Liver (tissue), 9 donors: ENCODE measurements around the gene PDCD1. TPM values are rescaled to one million over a fixed set of nuclear protein-coding genes. Genes with fewer than 3 reads are reported as not detected.

Experiments used
- DNase-seq: peaks from one replicate; pipeline ENCODE4 v3.0.0-alpha.2; 2017; ENCODE audit warnings: low spot score
- H3K27ac ChIP-seq, 2 donors: one replicate each; pipeline ENCODE4 v1.7.0; 2013; ENCODE audit warnings: inconsistent platforms in 2 of 2, low read length in 2 of 2, control low read depth in 1 of 2, low read depth in 1 of 2, mild to moderate bottlenecking in 1 of 2
- H3K27me3 ChIP-seq, 4 donors: one replicate each; pipeline versions ENCODE4 v1.6.1 to v1.7.0; 2013; ENCODE audit warnings: low read length in 3 of 4, inconsistent platforms in 1 of 4, mild to moderate bottlenecking in 1 of 4, moderate library complexity in 1 of 4; ENCODE audit not compliant: control insufficient read depth in 4 of 4, insufficient read depth in 4 of 4
- H3K36me3 ChIP-seq, 4 donors: one replicate each; pipeline versions ENCODE4 v1.6.1 to v1.7.0; 2013; ENCODE audit warnings: low read length in 3 of 4, mild to moderate bottlenecking in 3 of 4, low read depth in 1 of 4, moderate library complexity in 1 of 4; ENCODE audit not compliant: control insufficient read depth in 4 of 4, insufficient read depth in 3 of 4
- H3K4me1 ChIP-seq, 4 donors: one replicate each; pipeline versions ENCODE4 v1.6.1 to v1.7.0; 2013; ENCODE audit warnings: low read length in 3 of 4, mild to moderate bottlenecking in 3 of 4, moderate library complexity in 1 of 4; ENCODE audit not compliant: control insufficient read depth in 4 of 4, insufficient read depth in 4 of 4
- H3K4me3 ChIP-seq, 3 donors: one replicate each; pipeline versions ENCODE4 v1.6.1 to v1.7.0; 2013; ENCODE audit warnings: low read length in 3 of 3, control low read depth in 1 of 3, low read depth in 1 of 3, mild to moderate bottlenecking in 1 of 3
- H3K9ac ChIP-seq, 2 donors: one replicate each; pipeline ENCODE4 v1.7.0; 2013; ENCODE audit warnings: low read length in 2 of 2, mild to moderate bottlenecking in 2 of 2, moderate library complexity in 2 of 2, control low read depth in 1 of 2, low read depth in 1 of 2
- H3K9me3 ChIP-seq, 4 donors: one replicate each; pipeline versions ENCODE4 v1.6.1 to v1.7.0; 2013; ENCODE audit warnings: low read length in 3 of 4; ENCODE audit not compliant: control insufficient read depth in 4 of 4
- EGR1 ChIP-seq, 2 donors: IDR thresholded peaks; 2 replicates each; pipeline ENCODE4 v1.6.1; 2016 to 2018; ENCODE audit warnings: antibody characterized with exemption in 2 of 2, low read depth in 2 of 2
- FOXA1 ChIP-seq: IDR thresholded peaks from 2 replicates; pipeline ENCODE4 v1.6.1; 2016; ENCODE audit warnings: antibody characterized with exemption
- FOXA2 ChIP-seq: IDR thresholded peaks from 2 replicates; pipeline ENCODE4 v1.6.1; 2016; ENCODE audit warnings: antibody characterized with exemption
- GABPA ChIP-seq, 2 donors: IDR thresholded peaks in 1 of 2; conservative IDR thresholded peaks in 1 of 2; 2 replicates each; pipeline ENCODE4 v1.6.1; 2016; ENCODE audit warnings: antibody characterized with exemption in 2 of 2, mild to moderate bottlenecking in 1 of 2, moderate library complexity in 1 of 2
- HNF4A ChIP-seq, 2 donors: conservative IDR thresholded peaks; 2 replicates each; pipeline ENCODE4 v1.6.1; 2016; ENCODE audit warnings: antibody characterized with exemption in 2 of 2, mild to moderate bottlenecking in 2 of 2
- HNF4G ChIP-seq: IDR thresholded peaks from 2 replicates; pipeline ENCODE4 v1.6.1; 2016; ENCODE audit warnings: antibody characterized with exemption
- JUND ChIP-seq, 2 donors: IDR thresholded peaks; 2 replicates each; pipeline ENCODE4 v1.6.1; 2016; ENCODE audit warnings: antibody characterized with exemption in 2 of 2
- NR2F2 ChIP-seq: IDR thresholded peaks from 2 replicates; pipeline ENCODE4 v1.6.1; 2016; ENCODE audit warnings: antibody characterized with exemption
- RAD21 ChIP-seq, 2 donors: IDR thresholded peaks; 2 replicates each; pipeline ENCODE4 v1.6.1; 2016; ENCODE audit warnings: antibody characterized with exemption in 2 of 2, mild to moderate bottlenecking in 2 of 2
- RXRA ChIP-seq, 2 donors: IDR thresholded peaks; 2 replicates each; pipeline ENCODE4 v1.6.1; 2017 to 2018; ENCODE audit warnings: antibody characterized with exemption in 2 of 2, mild to moderate bottlenecking in 1 of 2
- SP1 ChIP-seq: IDR thresholded peaks from 2 replicates; pipeline ENCODE4 v1.6.1; 2018; ENCODE audit warnings: antibody characterized with exemption, mild to moderate bottlenecking
- TAF1 ChIP-seq: conservative IDR thresholded peaks from 2 replicates; pipeline ENCODE4 v1.6.1; 2016; ENCODE audit warnings: antibody characterized with exemption, mild to moderate bottlenecking
- YY1 ChIP-seq: IDR thresholded peaks from 2 replicates; pipeline ENCODE4 v1.6.1; 2016; ENCODE audit warnings: antibody characterized with exemption, mild to moderate bottlenecking
- WGBS: extraction: QIAGEN DNeasy Blood & Tissue Kit; methylation state at CpG from one replicate; pipeline ENCODE4 v1.1.7; 2013; 5-methylcytosine and 5-hydroxymethylcytosine counted together
- polyA plus RNA-seq, 2 donors: library from polyadenylated mRNA; stranded (reverse) in 1 of 2; unstranded in 1 of 2; fragments of 200-250 nt in 1 of 2; fragments of >200 nt in 1 of 2; fragmentation: Nextera tagmentation in 1 of 2; extraction: Ambion mirVana in 1 of 2; gene quantifications; one replicate each; pipeline versions ENCODE4 v1.2.1 to v1.2.3, GENCODE V29; 2013 to 2015
- total RNA-seq, 2 donors: library from RNA; depleted of rRNA; stranded (reverse); fragments of >200 nt; gene quantifications; one replicate each; pipeline ENCODE4 v1.2.3, GENCODE V29; 2014
- TF ChIP-seq, protein P1 (sequence below): IDR thresholded peaks from 2 replicates; pipeline ENCODE4 v1.6.1; 2016; ENCODE audit warnings: antibody characterized with exemption
- TF ChIP-seq, protein P2 (sequence below): IDR thresholded peaks from 2 replicates; pipeline ENCODE4 v1.6.1; 2016; ENCODE audit warnings: antibody characterized with exemption
- TF ChIP-seq, protein P3 (sequence below): IDR thresholded peaks from 2 replicates; pipeline ENCODE4 v1.6.1; 2016; ENCODE audit warnings: antibody characterized with exemption
- TF ChIP-seq, protein P4 (sequence below): fragments of 150-350 bp; IDR thresholded peaks from 2 replicates; pipeline ENCODE4 v1.5.1; 2017; ENCODE audit warnings: improper control_type of control experiment, low read depth, low read length; ENCODE audit not compliant: missing input control
- TF ChIP-seq, protein P5 (sequence below): IDR thresholded peaks from 2 replicates; pipeline ENCODE4 v1.6.1; 2016; ENCODE audit warnings: antibody characterized with exemption, mild to moderate bottlenecking
- donor health status: healthy.
- donor health status: healthy.
- donor health status: healthy.
- donor health status: healthy.
- donor health status: healthy.

PDCD1 gene
- total and polyA plus RNA-seq, 4 donors = 0.20 to 0.37 (median 0.25) TPM; not detected in 1

DNA sequence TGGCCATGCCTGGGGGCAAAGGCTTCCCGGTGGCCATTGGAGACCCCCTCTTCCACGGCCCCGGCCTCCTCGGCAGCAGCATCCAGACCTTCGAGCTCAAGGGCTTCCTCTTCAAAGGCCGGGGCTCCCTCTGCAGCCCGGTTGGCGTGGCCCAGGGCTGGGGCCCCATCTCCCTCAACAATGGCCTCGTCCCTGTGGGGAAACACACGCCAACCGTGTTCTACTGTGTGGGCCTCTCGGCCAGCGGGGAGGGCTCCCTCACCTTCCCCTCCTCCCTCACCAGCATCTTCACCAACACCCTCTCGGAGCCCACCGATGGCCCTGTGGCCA is 13.6 kb upstream of the PDCD1 start:
- Histone ChIP-seq H3K27me3 (no peaks in the 10 kb centered on the region), H3K4me1 (no peaks in the 10 kb centered on the region), H3K9ac (no peak overlapping the region), H3K4me3 (no peak overlapping the region), H3K27ac (no peak overlapping the region), H3K9me3 (no peaks in the 10 kb centered on the region), H3K36me3 (no peaks in the 10 kb centered on the region)
- DNase-seq = no peak
- WGBS = 91% methylated on average over 15 of the region's 15 CpGs
- TF ChIP-seq, protein P1, sequence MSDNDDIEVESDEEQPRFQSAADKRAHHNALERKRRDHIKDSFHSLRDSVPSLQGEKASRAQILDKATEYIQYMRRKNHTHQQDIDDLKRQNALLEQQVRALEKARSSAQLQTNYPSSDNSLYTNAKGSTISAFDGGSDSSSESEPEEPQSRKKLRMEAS = no peak
- TF ChIP-seq FOXA1 (no peak), FOXA2 (no peak), JUND (IDR thresholded peaks at IDR 0.05) (no peak), YY1 (no peak), NR2F2 (no peak), HNF4G (no peak), EGR1 (IDR thresholded peaks at IDR 0.05; ENCODE audit: low read depth in 2 of 2) (no peak), TAF1 (no peak), RAD21 (IDR thresholded peaks at IDR 0.05) (no peak)
- TF ChIP-seq, protein P2, sequence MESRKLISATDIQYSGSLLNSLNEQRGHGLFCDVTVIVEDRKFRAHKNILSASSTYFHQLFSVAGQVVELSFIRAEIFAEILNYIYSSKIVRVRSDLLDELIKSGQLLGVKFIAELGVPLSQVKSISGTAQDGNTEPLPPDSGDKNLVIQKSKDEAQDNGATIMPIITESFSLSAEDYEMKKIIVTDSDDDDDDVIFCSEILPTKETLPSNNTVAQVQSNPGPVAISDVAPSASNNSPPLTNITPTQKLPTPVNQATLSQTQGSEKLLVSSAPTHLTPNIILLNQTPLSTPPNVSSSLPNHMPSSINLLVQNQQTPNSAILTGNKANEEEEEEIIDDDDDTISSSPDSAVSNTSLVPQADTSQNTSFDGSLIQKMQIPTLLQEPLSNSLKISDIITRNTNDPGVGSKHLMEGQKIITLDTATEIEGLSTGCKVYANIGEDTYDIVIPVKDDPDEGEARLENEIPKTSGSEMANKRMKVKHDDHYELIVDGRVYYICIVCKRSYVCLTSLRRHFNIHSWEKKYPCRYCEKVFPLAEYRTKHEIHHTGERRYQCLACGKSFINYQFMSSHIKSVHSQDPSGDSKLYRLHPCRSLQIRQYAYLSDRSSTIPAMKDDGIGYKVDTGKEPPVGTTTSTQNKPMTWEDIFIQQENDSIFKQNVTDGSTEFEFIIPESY = no peak
- TF ChIP-seq, protein P3, sequence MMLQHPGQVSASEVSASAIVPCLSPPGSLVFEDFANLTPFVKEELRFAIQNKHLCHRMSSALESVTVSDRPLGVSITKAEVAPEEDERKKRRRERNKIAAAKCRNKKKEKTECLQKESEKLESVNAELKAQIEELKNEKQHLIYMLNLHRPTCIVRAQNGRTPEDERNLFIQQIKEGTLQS = no peak

DNA sequence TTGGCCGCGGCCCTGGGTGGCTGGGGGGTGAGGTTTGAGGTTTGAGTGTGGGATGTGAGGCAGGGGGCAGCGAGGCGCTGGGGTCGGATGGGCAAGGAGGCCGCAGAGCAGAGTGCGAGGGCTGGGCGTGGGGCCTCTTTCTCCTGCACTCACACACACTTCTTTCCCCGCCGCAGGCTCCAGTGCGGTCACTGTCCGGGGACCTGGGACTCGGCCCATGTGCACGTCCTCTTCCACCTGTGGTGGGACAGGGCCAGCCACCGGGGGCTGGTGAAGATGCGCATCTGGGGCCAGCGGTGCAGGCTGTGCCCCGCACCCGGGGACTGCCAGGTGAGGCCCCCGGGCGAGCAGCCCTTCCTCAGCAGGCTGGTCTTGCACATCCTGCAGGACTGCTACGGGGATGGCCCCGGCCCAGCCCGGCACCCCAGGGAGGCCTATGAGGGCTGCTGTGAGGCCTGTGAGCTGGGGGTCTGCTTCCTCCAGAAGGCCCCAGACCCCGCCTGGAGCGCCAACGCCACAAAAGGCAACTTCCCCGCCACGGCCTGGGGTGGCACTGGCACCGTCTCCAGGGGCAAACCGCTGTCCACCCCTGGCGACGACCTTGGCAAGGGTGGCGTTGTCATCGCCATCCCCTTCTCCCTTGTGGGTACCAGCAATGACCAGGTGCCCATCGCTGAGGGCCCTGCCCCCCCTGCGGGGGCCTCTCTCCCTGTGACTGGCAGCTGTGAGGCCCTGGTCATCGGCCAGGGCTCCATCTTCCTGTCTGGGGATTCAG is 13.0 kb upstream of the PDCD1 start:
- H3K27ac ChIP-seq = no peak overlapping the region

More for the DNA sequence above, 13.0 kb upstream of the PDCD1 start:
- TF ChIP-seq SP1 = no peak
- no peak for TF ChIP-seq HNF4A (conservative IDR thresholded peaks at IDR 0.05)
- no peak for TF ChIP-seq RAD21 (IDR thresholded peaks at IDR 0.05)
- no peak for TF ChIP-seq GABPA (IDR thresholded peaks at IDR 0.05 in 1 of 2, conservative IDR thresholded peaks at IDR 0.05 in 1 of 2)
- TF ChIP-seq, protein P4, sequence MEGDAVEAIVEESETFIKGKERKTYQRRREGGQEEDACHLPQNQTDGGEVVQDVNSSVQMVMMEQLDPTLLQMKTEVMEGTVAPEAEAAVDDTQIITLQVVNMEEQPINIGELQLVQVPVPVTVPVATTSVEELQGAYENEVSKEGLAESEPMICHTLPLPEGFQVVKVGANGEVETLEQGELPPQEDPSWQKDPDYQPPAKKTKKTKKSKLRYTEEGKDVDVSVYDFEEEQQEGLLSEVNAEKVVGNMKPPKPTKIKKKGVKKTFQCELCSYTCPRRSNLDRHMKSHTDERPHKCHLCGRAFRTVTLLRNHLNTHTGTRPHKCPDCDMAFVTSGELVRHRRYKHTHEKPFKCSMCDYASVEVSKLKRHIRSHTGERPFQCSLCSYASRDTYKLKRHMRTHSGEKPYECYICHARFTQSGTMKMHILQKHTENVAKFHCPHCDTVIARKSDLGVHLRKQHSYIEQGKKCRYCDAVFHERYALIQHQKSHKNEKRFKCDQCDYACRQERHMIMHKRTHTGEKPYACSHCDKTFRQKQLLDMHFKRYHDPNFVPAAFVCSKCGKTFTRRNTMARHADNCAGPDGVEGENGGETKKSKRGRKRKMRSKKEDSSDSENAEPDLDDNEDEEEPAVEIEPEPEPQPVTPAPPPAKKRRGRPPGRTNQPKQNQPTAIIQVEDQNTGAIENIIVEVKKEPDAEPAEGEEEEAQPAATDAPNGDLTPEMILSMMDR = no peak
- TF ChIP-seq NR2F2 = no peak
- no peak for TF ChIP-seq JUND (IDR thresholded peaks at IDR 0.05)
- TF ChIP-seq TAF1 = no peak
- no peak for TF ChIP-seq FOXA1
- TF ChIP-seq FOXA2 = no peak
- TF ChIP-seq, protein P2 = no peak
- no peak for TF ChIP-seq RXRA (IDR thresholded peaks at IDR 0.05)
- TF ChIP-seq, protein P5, sequence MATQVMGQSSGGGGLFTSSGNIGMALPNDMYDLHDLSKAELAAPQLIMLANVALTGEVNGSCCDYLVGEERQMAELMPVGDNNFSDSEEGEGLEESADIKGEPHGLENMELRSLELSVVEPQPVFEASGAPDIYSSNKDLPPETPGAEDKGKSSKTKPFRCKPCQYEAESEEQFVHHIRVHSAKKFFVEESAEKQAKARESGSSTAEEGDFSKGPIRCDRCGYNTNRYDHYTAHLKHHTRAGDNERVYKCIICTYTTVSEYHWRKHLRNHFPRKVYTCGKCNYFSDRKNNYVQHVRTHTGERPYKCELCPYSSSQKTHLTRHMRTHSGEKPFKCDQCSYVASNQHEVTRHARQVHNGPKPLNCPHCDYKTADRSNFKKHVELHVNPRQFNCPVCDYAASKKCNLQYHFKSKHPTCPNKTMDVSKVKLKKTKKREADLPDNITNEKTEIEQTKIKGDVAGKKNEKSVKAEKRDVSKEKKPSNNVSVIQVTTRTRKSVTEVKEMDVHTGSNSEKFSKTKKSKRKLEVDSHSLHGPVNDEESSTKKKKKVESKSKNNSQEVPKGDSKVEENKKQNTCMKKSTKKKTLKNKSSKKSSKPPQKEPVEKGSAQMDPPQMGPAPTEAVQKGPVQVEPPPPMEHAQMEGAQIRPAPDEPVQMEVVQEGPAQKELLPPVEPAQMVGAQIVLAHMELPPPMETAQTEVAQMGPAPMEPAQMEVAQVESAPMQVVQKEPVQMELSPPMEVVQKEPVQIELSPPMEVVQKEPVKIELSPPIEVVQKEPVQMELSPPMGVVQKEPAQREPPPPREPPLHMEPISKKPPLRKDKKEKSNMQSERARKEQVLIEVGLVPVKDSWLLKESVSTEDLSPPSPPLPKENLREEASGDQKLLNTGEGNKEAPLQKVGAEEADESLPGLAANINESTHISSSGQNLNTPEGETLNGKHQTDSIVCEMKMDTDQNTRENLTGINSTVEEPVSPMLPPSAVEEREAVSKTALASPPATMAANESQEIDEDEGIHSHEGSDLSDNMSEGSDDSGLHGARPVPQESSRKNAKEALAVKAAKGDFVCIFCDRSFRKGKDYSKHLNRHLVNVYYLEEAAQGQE = no peak
- H3K4me3 ChIP-seq = no peak overlapping the region
- H3K27me3 ChIP-seq = no peaks in the 10 kb centered on the region
- no peak for DNase-seq
- no peaks in the 10 kb centered on the region for H3K9me3 ChIP-seq
- no peaks in the 10 kb centered on the region for H3K36me3 ChIP-seq
- 92% methylated on average over 38 of the region's 38 CpGs for WGBS
- peaks cover 0 to under 1% (median 0%) of the 10 kb centered on the region in 4 donors for H3K4me1 ChIP-seq
- no peak overlapping the region for H3K9ac ChIP-seq
